GM19467 (cell line): ENCODE data around the gene P2RX6.
A peak's percentile ranks its signal among the peaks of the same experiment; 100 is the strongest.

Experiments
- ATAC-seq: cut with Tn5 transposase; IDR thresholded peaks from one replicate; pipeline ENCODE4 v1.9.1; 2021; ENCODE audit warnings: mild to moderate bottlenecking, moderate library complexity; ENCODE audit not compliant: unreplicated experiment

P2RX6 gene

GRCh38 chr22:21010426-21011113, 4.4 kb upstream of the P2RX6 start:
- no peak for ATAC-seq

GRCh38 chr22:21012446-21013407, 2.2 kb upstream of the P2RX6 start:
- ATAC-seq: no peak

- no peak for ATAC-seq
These were observed 1.2 kb upstream of the P2RX6 start for GRCh38 chr22:21013657-21014201.

GRCh38 chr22:21014202-21014725, 701 bp upstream of the P2RX6 start:
- peak; percentile 78 for ATAC-seq

GRCh38 chr22:21015466-21016006, 571 bp downstream of the P2RX6 start:
- no peak for ATAC-seq

GRCh38 chr22:21016644-21017420, 1.9 kb downstream of the P2RX6 start:
- no peak for ATAC-seq

- ATAC-seq: no peak
These were observed 3.3 kb downstream of the P2RX6 start for GRCh38 chr22:21018314-21018713.

GRCh38 chr22:21020802-21021429, 6.0 kb downstream of the P2RX6 start:
- ATAC-seq: no peak

- no peak for ATAC-seq
These were observed 7.5 kb downstream of the P2RX6 start for GRCh38 chr22:21022507-21022906.

- no peak for ATAC-seq
These were observed 8.1 kb downstream of the P2RX6 start for GRCh38 chr22:21022955-21023614.

GRCh38 chr22:21025266-21025665, 10.3 kb downstream of the P2RX6 start:
- no peak for ATAC-seq

- ATAC-seq: no peak
These were observed 11.1 kb downstream of the P2RX6 start for GRCh38 chr22:21025763-21026755.

GRCh38 chr22:21026783-21027692, 12.1 kb downstream of the P2RX6 start:
- no peak for ATAC-seq

- no peak for ATAC-seq
These were observed 13.6 kb downstream of the P2RX6 start for GRCh38 chr22:21028277-21029251.

GRCh38 chr22:21029486-21030025, 14.6 kb downstream of the P2RX6 start:
- ATAC-seq: no peak

- ATAC-seq: no peak
These were observed 15.1 kb downstream of the P2RX6 start for GRCh38 chr22:21030032-21030431.
